ENCODE data around the gene PDPN.

- TF ChIP-seq, protein P1, sequence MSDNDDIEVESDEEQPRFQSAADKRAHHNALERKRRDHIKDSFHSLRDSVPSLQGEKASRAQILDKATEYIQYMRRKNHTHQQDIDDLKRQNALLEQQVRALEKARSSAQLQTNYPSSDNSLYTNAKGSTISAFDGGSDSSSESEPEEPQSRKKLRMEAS (IDR thresholded peaks at IDR 0.05), result no peak
- TF ChIP-seq POLR2AphosphoS5 (IDR thresholded peaks at IDR 0.05; ENCODE audit: low read depth, low read length) (no peak), EZH2phosphoT487 (IDR thresholded peaks at IDR 0.05; ENCODE audit: borderline replicate concordance) (no peak), JUND (IDR thresholded peaks at IDR 0.05) (no peak), POLR2A (IDR thresholded peaks at IDR 0.05; ENCODE audit: borderline replicate concordance, extremely low read depth, insufficient read depth, insufficient read length) (no peak), RAD21 (IDR thresholded peaks at IDR 0.05; ENCODE audit: low read depth) (no peak), YY1 (IDR thresholded peaks at IDR 0.05; ENCODE audit: extremely low read depth, insufficient replicate concordance, low read depth, low read length) (no peak), ATF3 (IDR thresholded peaks at IDR 0.05) (no peak), EZH2 (IDR thresholded peaks at IDR 0.05) (no peak), SIN3A (IDR thresholded peaks at IDR 0.05; ENCODE audit: low read depth) (no peak), ELF1 (IDR thresholded peaks at IDR 0.05; ENCODE audit: borderline replicate concordance, low read depth) (no peak)
- TF ChIP-seq, protein P2, sequence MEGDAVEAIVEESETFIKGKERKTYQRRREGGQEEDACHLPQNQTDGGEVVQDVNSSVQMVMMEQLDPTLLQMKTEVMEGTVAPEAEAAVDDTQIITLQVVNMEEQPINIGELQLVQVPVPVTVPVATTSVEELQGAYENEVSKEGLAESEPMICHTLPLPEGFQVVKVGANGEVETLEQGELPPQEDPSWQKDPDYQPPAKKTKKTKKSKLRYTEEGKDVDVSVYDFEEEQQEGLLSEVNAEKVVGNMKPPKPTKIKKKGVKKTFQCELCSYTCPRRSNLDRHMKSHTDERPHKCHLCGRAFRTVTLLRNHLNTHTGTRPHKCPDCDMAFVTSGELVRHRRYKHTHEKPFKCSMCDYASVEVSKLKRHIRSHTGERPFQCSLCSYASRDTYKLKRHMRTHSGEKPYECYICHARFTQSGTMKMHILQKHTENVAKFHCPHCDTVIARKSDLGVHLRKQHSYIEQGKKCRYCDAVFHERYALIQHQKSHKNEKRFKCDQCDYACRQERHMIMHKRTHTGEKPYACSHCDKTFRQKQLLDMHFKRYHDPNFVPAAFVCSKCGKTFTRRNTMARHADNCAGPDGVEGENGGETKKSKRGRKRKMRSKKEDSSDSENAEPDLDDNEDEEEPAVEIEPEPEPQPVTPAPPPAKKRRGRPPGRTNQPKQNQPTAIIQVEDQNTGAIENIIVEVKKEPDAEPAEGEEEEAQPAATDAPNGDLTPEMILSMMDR (IDR thresholded peaks at IDR 0.05 in 2 of 3, conservative IDR thresholded peaks at IDR 0.05 in 1 of 3; ENCODE audit: borderline replicate concordance in 1 of 3, insufficient read depth in 1 of 3, low read depth in 2 of 3, low read length in 2 of 3), result no peak
Observed at GRCh38 chr1:13577846-13578245, 5.8 kb upstream of the PDPN start.

All from HCT116 (cell line).